ENCODE data around the gene EPB41L4B.

EPB41L4B gene

GRCh38 chr9:109238655-109239054 is 82.2 kb downstream of the EPB41L4B start:
- DNase-seq (ENCODE audit: extremely low read depth, insufficient read length) = no peak
- Histone ChIP-seq H3K36me3 (ENCODE audit: control insufficient read depth, insufficient read depth, low read length) (no peaks in the 10 kb centered on the region), H3K4me3 (replicated peaks; ENCODE audit: low read depth, low read length) (no peak overlapping the region), H3K27me3 (replicated peaks; ENCODE audit: control insufficient read depth, insufficient read depth, low read length) (peaks cover 1% of the 10 kb centered on the region; the same call in 1 of the 2 replicates)
- TF ChIP-seq CTCF (IDR thresholded peaks at IDR 0.05; ENCODE audit: insufficient read depth, low read length, poor library complexity, severe bottlenecking) = no peak

GRCh38 chr9:109238125-109238524 is 82.7 kb downstream of the EPB41L4B start:
- TF ChIP-seq CTCF (IDR thresholded peaks at IDR 0.05; ENCODE audit: insufficient read depth, low read length, poor library complexity, severe bottlenecking) = no peak
- DNase-seq (ENCODE audit: extremely low read depth, insufficient read length) = no peak
- Histone ChIP-seq H3K27me3 (replicated peaks; ENCODE audit: control insufficient read depth, insufficient read depth, low read length) (peaks cover 1% of the 10 kb centered on the region; the same call in 1 of the 2 replicates), H3K4me3 (replicated peaks; ENCODE audit: low read depth, low read length) (no peak overlapping the region), H3K36me3 (ENCODE audit: control insufficient read depth, insufficient read depth, low read length) (no peaks in the 10 kb centered on the region)

GRCh38 chr9:109232449-109233237 is 88.2 kb downstream of the EPB41L4B start:
- H3K27me3 ChIP-seq (replicated peaks; ENCODE audit: control insufficient read depth, insufficient read depth, low read length) = peaks cover 1% of the 10 kb centered on the region
- DNase-seq (ENCODE audit: extremely low read depth, insufficient read length) = no peak
- H3K36me3 ChIP-seq (ENCODE audit: control insufficient read depth, insufficient read depth, low read length) = no peaks in the 10 kb centered on the region
- H3K4me3 ChIP-seq (replicated peaks; ENCODE audit: low read depth, low read length) = no peak overlapping the region
- TF ChIP-seq CTCF (IDR thresholded peaks at IDR 0.05; ENCODE audit: insufficient read depth, low read length, poor library complexity, severe bottlenecking) = no peak

GRCh38 chr9:109231593-109231992 is 89.3 kb downstream of the EPB41L4B start:
- TF ChIP-seq CTCF (IDR thresholded peaks at IDR 0.05; ENCODE audit: insufficient read depth, low read length, poor library complexity, severe bottlenecking) = no peak
- DNase-seq (ENCODE audit: extremely low read depth, insufficient read length) = no peak

GRCh38 chr9:109230277-109230676 is 90.6 kb downstream of the EPB41L4B start:
- no peak for DNase-seq (ENCODE audit: extremely low read depth, insufficient read length)
- H3K4me3 ChIP-seq (replicated peaks; ENCODE audit: low read depth, low read length) = no peak overlapping the region
- no peaks in the 10 kb centered on the region for H3K36me3 ChIP-seq (ENCODE audit: control insufficient read depth, insufficient read depth, low read length)
- TF ChIP-seq CTCF (IDR thresholded peaks at IDR 0.05; ENCODE audit: insufficient read depth, low read length, poor library complexity, severe bottlenecking) = no peak
- H3K27me3 ChIP-seq (replicated peaks; ENCODE audit: control insufficient read depth, insufficient read depth, low read length) = no peaks in the 10 kb centered on the region; the same call in none of the 2 replicates

More at GRCh38 chr9:109231593-109231992, 89.3 kb downstream of the EPB41L4B start:
- no peaks in the 10 kb centered on the region; the same call in none of the 2 replicates for H3K27me3 ChIP-seq (replicated peaks; ENCODE audit: control insufficient read depth, insufficient read depth, low read length)
- no peak overlapping the region for H3K4me3 ChIP-seq (replicated peaks; ENCODE audit: low read depth, low read length)
- no peaks in the 10 kb centered on the region for H3K36me3 ChIP-seq (ENCODE audit: control insufficient read depth, insufficient read depth, low read length)
